ENCODE data around the gene AGBL5. TPM values are rescaled to one million over a fixed set of nuclear protein-coding genes. Genes with fewer than 3 reads are reported as not detected.

Gene AGBL5
- total RNA-seq, 1 donor from 2014 or later = 32.0 TPM

GRCh38 chr2:27021253-27022049 lies 30.0 kb upstream of the AGBL5 start:
- no peak for DNase-seq (ENCODE audit: low read depth)
- H3K4me3 ChIP-seq (ENCODE audit: low read depth, low read length) = no peak overlapping the region

GRCh38 chr2:27023740-27024139 lies 27.7 kb upstream of the AGBL5 start:
- Histone ChIP-seq H3K36me3 (ENCODE audit: control insufficient read depth, insufficient read depth, low read length) (no peaks in the 10 kb centered on the region), H3K4me3 (ENCODE audit: low read depth, low read length) (no peak overlapping the region), H3K27me3 (ENCODE audit: control insufficient read depth, insufficient read depth, low read length) (no peaks in the 10 kb centered on the region)
- no peak for TF ChIP-seq CTCF (IDR thresholded peaks at IDR 0.05; ENCODE audit: insufficient read depth, low read length, poor library complexity, severe bottlenecking)
- DNase-seq (ENCODE audit: low read depth) = no peak

More at GRCh38 chr2:27021253-27022049, 30.0 kb upstream of the AGBL5 start:
- no peaks in the 10 kb centered on the region for H3K36me3 ChIP-seq (ENCODE audit: control insufficient read depth, insufficient read depth, low read length)
- TF ChIP-seq CTCF (IDR thresholded peaks at IDR 0.05; ENCODE audit: insufficient read depth, low read length, poor library complexity, severe bottlenecking) = no peak
- no peaks in the 10 kb centered on the region for H3K27me3 ChIP-seq (ENCODE audit: control insufficient read depth, insufficient read depth, low read length)

GRCh38 chr2:27024188-27024587 lies 27.3 kb upstream of the AGBL5 start:
- H3K27me3 ChIP-seq (ENCODE audit: control insufficient read depth, insufficient read depth, low read length) = no peaks in the 10 kb centered on the region
- no peak overlapping the region for H3K4me3 ChIP-seq (ENCODE audit: low read depth, low read length)
- no peaks in the 10 kb centered on the region for H3K36me3 ChIP-seq (ENCODE audit: control insufficient read depth, insufficient read depth, low read length)
- DNase-seq (ENCODE audit: low read depth) = no peak
- peak; percentile 3 for TF ChIP-seq CTCF (IDR thresholded peaks at IDR 0.05; ENCODE audit: insufficient read depth, low read length, poor library complexity, severe bottlenecking)

GRCh38 chr2:27024812-27025211 lies 26.7 kb upstream of the AGBL5 start:
- DNase-seq (ENCODE audit: low read depth) = no peak
- Histone ChIP-seq H3K36me3 (ENCODE audit: control insufficient read depth, insufficient read depth, low read length) (no peaks in the 10 kb centered on the region), H3K4me3 (ENCODE audit: low read depth, low read length) (no peak overlapping the region), H3K27me3 (ENCODE audit: control insufficient read depth, insufficient read depth, low read length) (no peaks in the 10 kb centered on the region)
- no peak for TF ChIP-seq CTCF (IDR thresholded peaks at IDR 0.05; ENCODE audit: insufficient read depth, low read length, poor library complexity, severe bottlenecking)

GRCh38 chr2:27025281-27025800 lies 26.1 kb upstream of the AGBL5 start:
- TF ChIP-seq CTCF (IDR thresholded peaks at IDR 0.05; ENCODE audit: insufficient read depth, low read length, poor library complexity, severe bottlenecking) = no peak
- Histone ChIP-seq H3K4me3 (ENCODE audit: low read depth, low read length) (no peak overlapping the region), H3K36me3 (ENCODE audit: control insufficient read depth, insufficient read depth, low read length) (no peaks in the 10 kb centered on the region), H3K27me3 (ENCODE audit: control insufficient read depth, insufficient read depth, low read length) (no peaks in the 10 kb centered on the region)
- DNase-seq (ENCODE audit: low read depth) = no peak
